Panc1 (cell line): Measurements from ENCODE around the gene ZBTB25.

ENCODE experiments used
- POLR2AphosphoS5 ChIP-seq: IDR thresholded peaks from 2 replicates; pipeline ENCODE4 v1.6.1; 2012; ENCODE audit warnings: mild to moderate bottlenecking, low read depth, low read length, moderate library complexity
- SIN3A ChIP-seq: IDR thresholded peaks from 2 replicates; pipeline ENCODE4 v1.6.1; 2012; ENCODE audit warnings: low read depth, mild to moderate bottlenecking, low read length, moderate library complexity, borderline replicate concordance; ENCODE audit not compliant: insufficient read depth
- TCF7L2 ChIP-seq: IDR thresholded peaks from 2 replicates; pipeline ENCODE4 v1.6.1; 2011; ENCODE audit warnings: mild to moderate bottlenecking, low read depth, low read length, inconsistent platforms
- TF ChIP-seq, protein P1 (sequence below): fragments of 450-650 bp; IDR thresholded peaks from 2 replicates; pipeline ENCODE4 v1.5.1; 2017; ENCODE audit warnings: mild to moderate bottlenecking
- TF ChIP-seq, protein P2 (sequence below), 2 experiments: IDR thresholded peaks; 2 replicates each; pipeline ENCODE4 v1.6.1; 2011 to 2012; ENCODE audit warnings: low read depth in 2 of 2, control low read depth in 1 of 2, low read length in 1 of 2, mild to moderate bottlenecking in 1 of 2, moderate library complexity in 1 of 2; ENCODE audit not compliant: insufficient read depth in 1 of 2

DNA sequence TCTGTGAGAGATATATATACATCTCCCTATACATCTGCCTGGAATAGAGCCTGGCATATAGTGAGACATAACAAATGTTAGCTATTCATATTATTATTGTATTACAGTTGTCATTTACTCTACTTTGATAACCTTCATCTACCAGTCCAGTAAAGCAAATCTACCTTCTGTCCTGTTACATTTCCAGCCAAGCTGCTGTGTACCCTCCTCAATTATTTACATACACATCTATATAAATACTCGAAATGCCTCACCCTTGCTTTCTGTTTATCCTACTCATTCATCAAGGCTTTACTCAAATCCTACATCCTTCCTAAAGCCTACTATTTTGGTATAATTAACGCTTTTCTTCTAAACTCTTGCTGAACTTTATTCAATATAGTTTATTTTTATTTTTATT, 9.6 kb upstream of the ZBTB25 start:
- TF ChIP-seq, protein P1, sequence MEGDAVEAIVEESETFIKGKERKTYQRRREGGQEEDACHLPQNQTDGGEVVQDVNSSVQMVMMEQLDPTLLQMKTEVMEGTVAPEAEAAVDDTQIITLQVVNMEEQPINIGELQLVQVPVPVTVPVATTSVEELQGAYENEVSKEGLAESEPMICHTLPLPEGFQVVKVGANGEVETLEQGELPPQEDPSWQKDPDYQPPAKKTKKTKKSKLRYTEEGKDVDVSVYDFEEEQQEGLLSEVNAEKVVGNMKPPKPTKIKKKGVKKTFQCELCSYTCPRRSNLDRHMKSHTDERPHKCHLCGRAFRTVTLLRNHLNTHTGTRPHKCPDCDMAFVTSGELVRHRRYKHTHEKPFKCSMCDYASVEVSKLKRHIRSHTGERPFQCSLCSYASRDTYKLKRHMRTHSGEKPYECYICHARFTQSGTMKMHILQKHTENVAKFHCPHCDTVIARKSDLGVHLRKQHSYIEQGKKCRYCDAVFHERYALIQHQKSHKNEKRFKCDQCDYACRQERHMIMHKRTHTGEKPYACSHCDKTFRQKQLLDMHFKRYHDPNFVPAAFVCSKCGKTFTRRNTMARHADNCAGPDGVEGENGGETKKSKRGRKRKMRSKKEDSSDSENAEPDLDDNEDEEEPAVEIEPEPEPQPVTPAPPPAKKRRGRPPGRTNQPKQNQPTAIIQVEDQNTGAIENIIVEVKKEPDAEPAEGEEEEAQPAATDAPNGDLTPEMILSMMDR = no peak
- no peak for TF ChIP-seq SIN3A
- no peak for TF ChIP-seq TCF7L2
- no peak for TF ChIP-seq POLR2AphosphoS5
- TF ChIP-seq, protein P2, sequence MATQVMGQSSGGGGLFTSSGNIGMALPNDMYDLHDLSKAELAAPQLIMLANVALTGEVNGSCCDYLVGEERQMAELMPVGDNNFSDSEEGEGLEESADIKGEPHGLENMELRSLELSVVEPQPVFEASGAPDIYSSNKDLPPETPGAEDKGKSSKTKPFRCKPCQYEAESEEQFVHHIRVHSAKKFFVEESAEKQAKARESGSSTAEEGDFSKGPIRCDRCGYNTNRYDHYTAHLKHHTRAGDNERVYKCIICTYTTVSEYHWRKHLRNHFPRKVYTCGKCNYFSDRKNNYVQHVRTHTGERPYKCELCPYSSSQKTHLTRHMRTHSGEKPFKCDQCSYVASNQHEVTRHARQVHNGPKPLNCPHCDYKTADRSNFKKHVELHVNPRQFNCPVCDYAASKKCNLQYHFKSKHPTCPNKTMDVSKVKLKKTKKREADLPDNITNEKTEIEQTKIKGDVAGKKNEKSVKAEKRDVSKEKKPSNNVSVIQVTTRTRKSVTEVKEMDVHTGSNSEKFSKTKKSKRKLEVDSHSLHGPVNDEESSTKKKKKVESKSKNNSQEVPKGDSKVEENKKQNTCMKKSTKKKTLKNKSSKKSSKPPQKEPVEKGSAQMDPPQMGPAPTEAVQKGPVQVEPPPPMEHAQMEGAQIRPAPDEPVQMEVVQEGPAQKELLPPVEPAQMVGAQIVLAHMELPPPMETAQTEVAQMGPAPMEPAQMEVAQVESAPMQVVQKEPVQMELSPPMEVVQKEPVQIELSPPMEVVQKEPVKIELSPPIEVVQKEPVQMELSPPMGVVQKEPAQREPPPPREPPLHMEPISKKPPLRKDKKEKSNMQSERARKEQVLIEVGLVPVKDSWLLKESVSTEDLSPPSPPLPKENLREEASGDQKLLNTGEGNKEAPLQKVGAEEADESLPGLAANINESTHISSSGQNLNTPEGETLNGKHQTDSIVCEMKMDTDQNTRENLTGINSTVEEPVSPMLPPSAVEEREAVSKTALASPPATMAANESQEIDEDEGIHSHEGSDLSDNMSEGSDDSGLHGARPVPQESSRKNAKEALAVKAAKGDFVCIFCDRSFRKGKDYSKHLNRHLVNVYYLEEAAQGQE (IDR thresholded peaks at IDR 0.05; ENCODE audit: insufficient read depth in 1 of 2, low read depth in 2 of 2, low read length in 1 of 2) = no peak
